Heart left ventricle (tissue), 13 donors: ENCODE measurements around the gene C2CD4C.
"Not testable (repeated sequence)": the region's sequence is repeated elsewhere in the genome, so short reads cannot be mapped to it uniquely, and the experiment has no call there.

Source experiments
- CTCF ChIP-seq, 12 donors: fragments of 200-600 bp; sonication (generic) in 4 of 12; IDR thresholded peaks; one replicate each; pipeline versions ENCODE4 v1.5.0 to v1.8.0; 2018 to 2022; ENCODE audit warnings: antibody characterized with exemption in 12 of 12, mild to moderate bottlenecking in 5 of 12
- POLR2A ChIP-seq, 2 donors: fragments of 450-650 bp; IDR thresholded peaks; one replicate each; pipeline ENCODE4 v1.6.1; 2017; ENCODE audit warnings: antibody characterized with exemption in 2 of 2, mild to moderate bottlenecking in 2 of 2, moderate library complexity in 2 of 2
- donor health status: ischemic (EF 13 %, LVEDD 7.1; RV severe dilation, severe dysfunction).
- donor health status: DM: no; HTN: yes; CAD: no.
- donor health status: DM: no; HTN: no; CAD: no.
- donor health status: ischemic (EF 25% LVEDD 6.9; RV normal size, moderate dysfunction).
- donor health status: ischemic (EF 25% LVEDD 5.7; RV mildly dilated, moderate dysfunction).
- donor health status: ischemic (EF 35%, LVEDD 5.7; RV mildly dilated, moderate dysfunction).
- donor health status: nonischemic (EF 11% LVEDD 7.7; RV severe dilation, severe dysfunction).
- donor health status: DM: yes; HTN: yes; CAD: no.
- donor health status: PGD.
- donor health status: ischemic (EF 29% LVEDD 5.4; RV normal size, mild dysfunction).
- donor health status: nonischemic (EF 23%, LVEDD 6.1; RV moderate dilation, normal function).

DNA sequence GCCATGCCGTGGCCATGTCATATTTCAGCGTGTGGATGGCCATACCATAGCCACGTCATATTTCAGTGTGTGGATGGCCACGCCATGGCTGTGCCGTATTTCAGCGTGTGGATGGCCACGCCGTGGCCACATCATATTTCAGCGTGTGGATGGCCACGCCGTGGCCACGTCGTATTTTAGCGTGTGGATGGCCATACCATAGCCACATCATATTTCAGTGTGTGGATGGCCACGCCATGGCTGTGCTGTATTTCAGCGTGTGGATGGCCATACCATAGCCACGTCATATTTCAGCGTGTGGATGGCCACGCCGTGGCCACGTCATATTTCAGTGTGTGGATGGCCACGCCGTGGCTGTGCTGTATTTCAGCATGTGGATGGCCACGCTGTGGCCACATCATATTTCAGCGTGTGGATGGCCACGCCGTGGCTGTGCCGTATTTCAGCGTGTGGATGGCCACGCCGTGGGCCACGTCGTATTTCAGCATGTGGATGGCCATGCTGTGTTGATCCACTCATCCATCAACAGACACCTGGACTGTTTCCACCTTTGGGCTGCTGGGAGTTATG is 42.0 kb upstream of the C2CD4C start:
- not testable (repeated sequence) for TF ChIP-seq CTCF, POLR2A (IDR thresholded peaks at IDR 0.05)
